GM18508 (cell line): ENCODE results near the gene CARS1.
"Not testable (repeated sequence)": the region's sequence is repeated elsewhere in the genome, so short reads cannot be mapped to it uniquely, and the experiment has no call there.

Experiments used
- ATAC-seq: cut with Tn5 transposase; IDR thresholded peaks from one replicate; pipeline ENCODE4 v1.9.1; 2021; ENCODE audit warnings: moderate number of reproducible peaks; ENCODE audit not compliant: insufficient read depth, unreplicated experiment

The CARS1 gene

DNA sequence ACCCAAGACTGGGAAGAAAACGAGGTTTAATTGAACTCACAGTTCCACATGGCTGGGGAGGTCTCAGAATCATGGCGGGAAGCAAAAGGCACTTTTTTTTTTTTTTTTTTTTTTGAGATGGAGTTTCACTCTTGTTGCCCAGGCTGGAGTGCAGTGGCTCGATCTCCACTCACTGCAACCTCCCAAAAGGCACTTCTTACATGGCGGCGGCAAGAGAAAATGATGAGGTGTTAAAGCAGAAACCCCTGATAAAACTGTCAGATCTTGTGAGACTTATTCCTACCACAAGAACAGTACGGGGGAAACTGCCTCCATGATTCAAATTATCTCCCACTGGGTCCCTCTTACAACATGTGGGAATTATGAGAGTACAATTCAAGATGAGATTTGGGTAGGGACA lies 7.5 kb upstream of the CARS1 start:
- not testable (repeated sequence) for ATAC-seq

- ATAC-seq: not testable (repeated sequence)
Observed at GRCh38 chr11:3063876-3064275, 6.7 kb upstream of the CARS1 start.

- not testable (repeated sequence) for ATAC-seq
Observed at GRCh38 chr11:3063432-3063831, 6.2 kb upstream of the CARS1 start.

GRCh38 chr11:3060436-3061025 lies 3.3 kb upstream of the CARS1 start:
- ATAC-seq: no peak

GRCh38 chr11:3058753-3059664 lies 1.8 kb upstream of the CARS1 start:
- no peak for ATAC-seq

- no peak for ATAC-seq
Observed at GRCh38 chr11:3056296-3057068, 741 bp downstream of the CARS1 start.

DNA sequence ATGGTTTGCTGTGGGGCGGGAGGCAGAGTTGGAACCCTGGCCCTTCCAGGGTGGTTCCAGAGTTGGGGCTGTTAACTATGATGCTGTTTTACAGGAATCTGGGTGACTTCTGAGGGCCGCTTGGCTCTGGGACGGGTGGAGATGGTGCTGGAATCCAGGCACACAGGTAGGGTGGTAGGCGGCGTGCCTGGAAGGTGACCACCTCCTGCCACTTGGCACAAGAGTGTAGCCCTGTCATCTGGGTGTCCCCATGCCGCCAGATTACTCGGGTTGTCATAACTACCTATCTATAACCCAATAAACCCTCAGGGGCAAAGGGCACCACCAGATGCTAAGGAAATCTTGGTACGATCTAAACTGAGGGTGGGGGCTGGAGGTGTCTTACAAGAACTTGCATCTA lies 1.3 kb downstream of the CARS1 start:
- no peak for ATAC-seq

DNA sequence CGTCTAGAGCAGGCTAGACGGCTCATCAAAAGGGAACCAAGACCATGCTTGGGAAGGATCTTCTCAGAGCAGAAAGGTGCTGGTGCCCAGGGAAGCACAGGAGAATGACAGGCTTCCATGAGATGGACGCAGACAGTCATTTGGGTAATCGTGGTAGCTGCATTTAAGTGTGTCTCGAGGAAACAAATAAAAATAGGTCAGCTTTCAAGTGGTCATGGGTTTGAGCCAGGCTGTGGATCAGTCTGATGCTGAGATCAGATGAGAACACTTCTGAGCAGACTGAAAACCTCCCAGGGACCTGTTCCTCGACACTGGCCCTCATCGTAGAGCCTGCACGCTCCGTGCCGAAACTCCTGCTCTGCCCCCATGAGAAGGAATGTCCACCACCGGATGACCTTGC lies 4.7 kb downstream of the CARS1 start:
- no peak for ATAC-seq

GRCh38 chr11:3052109-3052479 lies 5.1 kb downstream of the CARS1 start:
- ATAC-seq: no peak

DNA sequence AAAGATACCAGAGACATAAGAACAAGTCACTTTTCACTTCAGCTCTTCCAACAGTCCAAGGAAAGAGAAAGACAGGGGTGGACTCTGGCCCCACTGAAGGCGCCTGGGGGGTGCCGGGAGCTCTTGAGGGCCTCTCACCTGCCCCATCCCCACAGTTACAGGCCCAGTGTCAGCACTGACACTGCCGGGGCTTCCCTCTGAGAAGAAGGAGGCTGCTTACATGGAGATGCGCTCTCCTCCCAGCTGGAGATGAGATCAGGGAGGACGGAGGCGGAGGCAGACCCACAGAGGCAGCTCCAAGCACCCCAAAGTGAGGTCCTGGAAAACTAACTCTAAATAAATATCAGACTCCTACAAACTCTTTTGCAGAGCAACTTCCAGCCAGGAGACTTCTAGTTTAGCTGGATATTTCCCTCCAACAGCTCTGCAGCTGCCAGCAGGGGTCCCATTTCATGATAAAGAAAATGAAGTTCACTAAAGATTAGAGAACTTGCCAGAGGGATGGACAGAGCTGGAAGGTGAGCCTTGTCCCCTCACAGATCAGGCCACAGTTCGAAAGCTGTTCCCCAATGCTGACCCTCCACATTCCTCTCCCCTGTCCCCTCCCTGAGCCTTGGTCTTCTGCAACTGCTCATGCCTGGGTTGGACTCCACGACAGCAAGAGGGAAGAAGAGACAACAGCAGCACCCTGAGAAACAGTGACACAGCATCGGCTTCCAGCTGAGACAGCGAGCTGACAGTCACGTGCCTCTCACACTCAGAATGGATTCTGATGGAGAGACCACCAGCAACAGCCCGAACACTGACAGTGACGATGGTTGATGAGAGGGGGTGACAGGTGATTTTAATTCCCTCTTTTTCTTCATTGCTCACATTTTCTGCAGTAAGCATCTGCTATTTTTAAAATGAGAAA lies 5.8 kb downstream of the CARS1 start:
- no peak for ATAC-seq

- no peak for ATAC-seq
Observed at GRCh38 chr11:3050386-3051195, 6.6 kb downstream of the CARS1 start.

DNA sequence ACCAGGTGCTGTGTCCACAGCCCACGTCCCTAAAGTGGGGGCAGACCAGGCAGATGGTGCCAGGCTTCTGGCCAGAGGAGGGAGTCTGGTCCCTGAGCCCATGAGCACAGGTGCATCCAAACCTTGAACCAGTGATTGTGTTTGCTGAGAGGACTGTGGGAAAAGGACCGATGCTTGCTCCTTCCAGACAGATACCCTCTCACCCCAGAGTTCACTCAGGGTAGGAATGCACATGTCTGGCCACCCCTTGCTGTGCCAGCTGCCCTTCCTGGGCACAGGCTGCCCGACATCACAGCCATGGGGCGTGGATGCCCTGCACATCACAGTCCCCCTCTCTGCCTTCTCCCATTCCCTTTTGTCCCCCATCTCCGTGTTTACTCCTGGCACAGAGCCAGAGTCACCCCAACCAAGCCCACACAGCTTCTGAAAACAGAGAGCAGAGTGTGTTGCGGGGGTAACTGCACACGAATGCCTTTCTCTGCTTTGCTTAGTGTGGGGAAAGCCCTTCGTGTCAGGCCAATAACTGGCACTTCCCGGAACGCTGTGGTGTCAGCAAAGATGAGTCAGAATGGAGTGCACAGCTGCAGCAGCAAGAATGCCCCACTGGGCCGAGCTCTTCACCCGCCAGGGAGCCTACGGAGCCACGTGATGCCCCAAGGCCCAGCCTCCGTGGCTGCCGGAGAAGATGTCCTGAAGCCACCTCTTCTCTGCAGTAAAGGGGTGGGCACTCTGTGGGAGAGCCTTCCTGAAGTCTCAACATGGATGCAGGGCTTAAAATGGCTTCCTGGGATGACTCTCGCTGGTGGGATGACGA lies 7.6 kb downstream of the CARS1 start:
- ATAC-seq: peak; percentile 79

DNA sequence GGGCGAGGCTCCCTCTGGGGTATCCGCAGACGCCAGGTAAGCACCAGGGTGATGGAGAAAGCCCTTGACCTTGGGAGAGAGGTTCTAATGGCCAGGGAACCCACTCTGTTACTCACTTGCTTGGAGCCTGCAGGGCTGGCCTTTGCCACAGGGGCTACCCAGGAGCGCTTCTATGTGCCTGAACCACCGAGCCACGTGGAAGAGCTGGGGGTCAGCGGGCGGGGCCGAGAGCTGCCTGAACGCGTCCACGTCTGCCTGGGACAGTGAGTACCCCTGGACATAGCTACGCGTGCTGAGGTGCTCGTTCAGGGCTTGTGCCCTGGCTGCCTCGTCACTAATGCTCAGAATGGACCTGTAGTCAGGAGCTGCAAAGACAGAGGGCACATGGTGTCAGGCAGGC lies 9.6 kb downstream of the CARS1 start:
- no peak for ATAC-seq

DNA sequence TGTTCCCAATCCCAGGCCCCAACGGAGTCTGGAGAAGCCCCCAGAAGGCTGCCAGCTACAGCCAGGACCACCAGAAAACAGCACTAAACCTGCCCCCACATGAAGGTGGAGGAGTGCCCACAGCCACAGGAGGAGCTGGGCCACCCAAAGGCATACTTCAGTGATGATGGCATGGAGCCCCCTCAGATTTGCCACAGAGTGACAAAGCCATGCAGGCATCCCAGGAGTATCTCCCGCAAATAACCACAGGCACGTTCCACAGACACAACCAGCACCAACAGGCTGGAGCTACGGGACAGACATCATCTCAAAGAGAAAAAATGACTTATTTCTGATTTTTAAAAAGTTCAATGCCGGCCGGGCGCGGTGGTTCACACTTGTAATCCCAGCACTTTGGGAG lies 10.6 kb downstream of the CARS1 start:
- no peak for ATAC-seq

DNA sequence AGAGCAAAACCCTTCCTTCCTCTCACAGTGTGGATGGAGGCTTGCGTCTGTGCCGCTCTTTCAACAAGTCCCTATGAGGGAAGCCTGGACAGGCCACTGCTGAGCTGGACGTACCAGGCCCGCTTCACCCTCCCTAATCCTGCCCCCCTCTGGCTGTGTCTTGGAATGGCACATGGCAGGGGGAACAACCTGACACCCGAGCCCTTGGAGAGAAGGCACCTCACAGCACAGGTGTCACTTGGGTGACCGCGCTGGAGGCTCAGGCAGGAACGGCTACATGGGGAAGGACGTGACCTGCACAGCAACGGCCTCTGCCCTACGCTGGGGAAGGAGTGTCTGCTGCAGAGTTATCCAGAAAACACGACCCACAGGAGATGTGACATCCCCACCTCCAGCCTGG lies 11.0 kb downstream of the CARS1 start:
- ATAC-seq: no peak

DNA sequence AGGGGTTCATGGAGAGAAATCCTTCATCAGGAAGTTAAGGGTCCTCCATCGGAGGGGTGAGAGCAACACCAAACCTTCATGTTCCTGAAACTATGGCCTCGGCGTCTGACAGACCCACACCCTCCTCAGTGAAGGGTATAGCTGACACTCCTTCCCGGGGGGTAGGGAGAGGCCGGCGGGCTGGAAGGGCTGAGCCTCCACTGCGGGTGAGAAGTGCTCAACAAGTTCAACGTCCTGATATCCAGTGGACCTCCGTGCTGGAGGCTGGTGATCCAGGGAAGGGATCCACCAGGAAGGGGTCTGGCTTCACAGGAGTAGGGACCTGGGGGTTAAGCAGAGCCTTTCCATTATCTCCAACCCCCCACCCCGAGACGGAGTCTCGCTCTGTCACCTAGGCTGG lies 12.3 kb downstream of the CARS1 start:
- no peak for ATAC-seq

DNA sequence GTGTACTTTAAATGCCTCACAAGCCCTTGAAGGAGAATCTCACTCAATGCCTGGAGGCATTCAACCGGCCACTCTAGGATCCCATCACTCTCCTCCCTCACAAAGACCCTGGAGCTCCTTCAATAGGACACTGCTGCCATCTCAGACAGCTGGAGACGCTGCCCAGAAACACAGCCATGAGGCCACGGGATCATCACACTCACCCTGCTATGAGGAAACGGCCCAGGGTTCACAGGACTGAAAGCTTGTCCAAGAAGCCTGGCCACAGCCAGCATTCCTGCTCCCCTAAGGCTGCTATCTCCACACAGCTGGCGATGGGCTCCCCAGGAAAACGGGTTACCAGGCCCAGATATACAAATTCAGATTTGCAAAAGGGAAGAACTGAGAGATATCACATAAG lies 13.2 kb downstream of the CARS1 start:
- ATAC-seq: no peak

DNA sequence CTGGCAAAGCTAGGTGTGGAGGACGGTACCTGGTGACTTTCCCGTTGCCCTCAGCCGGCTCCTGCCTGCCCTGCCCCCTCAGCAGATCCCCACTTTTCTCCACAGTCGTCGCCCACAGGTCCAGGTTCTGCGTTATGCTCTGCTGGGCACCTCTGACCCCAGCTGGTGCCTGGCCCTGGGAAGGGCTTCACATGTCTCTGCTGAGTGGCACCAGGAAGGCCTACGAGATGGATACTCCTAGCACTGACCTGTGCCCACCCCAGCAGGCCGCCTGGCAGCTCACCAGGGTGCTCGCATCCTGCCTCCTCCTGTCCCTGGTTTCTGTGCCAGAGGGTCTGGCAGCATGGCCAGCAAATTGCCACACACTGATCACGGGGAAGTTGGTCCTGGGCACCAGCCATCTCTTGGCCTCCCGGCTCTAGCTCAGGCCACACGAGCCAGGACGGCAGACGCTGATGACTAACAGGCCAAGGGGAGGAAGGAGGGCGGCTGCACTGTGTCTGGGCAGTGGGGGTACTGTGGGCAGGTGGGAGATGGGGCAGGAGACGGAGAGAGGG lies 13.8 kb downstream of the CARS1 start:
- ATAC-seq: no peak
